Activated T-cell treated with anti-CD3 and anti-CD28 coated beads for 4 hours (primary cell): ENCODE measurements around the gene SP5.
"Not testable (repeated sequence)": the region's sequence is repeated elsewhere in the genome, so short reads cannot be mapped to it uniquely, and the experiment has no call there.

Experiments used
- DNase-seq: peaks from one replicate; pipeline ENCODE4 v3.0.0-alpha.2; 2020

Gene SP5

DNA sequence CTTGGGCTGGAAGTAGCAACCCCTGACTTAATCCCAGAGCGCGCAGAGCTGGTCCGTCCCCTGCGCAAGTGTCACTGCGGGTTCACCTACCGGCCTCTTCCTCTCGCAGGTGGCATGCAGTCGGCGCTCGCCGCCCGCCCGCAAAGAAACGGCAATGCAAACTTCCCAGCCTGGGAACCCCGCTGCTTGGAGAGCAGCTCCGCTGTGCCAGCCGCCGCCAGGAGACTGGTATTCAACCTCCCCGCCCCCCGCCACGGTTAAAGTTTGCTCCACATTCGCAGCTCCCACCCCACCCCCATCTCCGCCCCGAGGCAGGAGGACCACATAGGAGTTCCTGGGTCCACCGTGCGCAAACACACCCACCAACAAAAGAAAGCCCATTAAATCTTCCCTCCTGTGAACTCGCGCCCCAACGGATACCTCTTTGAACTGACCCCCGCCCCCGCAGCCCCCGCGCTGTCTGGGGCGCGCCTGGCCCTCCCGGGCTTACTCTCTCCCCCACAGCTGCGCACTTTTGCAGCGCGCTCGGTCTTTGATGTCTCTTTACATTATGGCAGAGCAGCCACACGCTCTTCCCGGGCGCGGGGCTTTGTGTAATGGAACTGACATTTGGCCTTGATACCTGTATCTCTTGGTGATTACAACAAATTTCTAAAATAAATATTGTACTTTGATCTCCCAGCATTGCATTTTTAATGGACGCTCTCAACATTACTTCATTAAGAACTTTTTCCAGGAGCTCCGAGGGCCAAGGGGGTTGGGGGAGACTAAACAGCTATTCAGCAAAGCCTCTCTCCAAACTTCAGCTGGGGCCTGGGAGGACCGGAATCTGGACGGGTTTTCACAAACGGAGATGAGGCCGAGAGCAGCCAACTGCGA is 3.1 kb upstream of the SP5 start:
- no peak for DNase-seq

GRCh38 chr2:170712653-170713542 is 2.2 kb upstream of the SP5 start:
- no peak for DNase-seq

- DNase-seq: no peak
These were observed 1.4 kb upstream of the SP5 start for GRCh38 chr2:170713543-170714380.

DNA sequence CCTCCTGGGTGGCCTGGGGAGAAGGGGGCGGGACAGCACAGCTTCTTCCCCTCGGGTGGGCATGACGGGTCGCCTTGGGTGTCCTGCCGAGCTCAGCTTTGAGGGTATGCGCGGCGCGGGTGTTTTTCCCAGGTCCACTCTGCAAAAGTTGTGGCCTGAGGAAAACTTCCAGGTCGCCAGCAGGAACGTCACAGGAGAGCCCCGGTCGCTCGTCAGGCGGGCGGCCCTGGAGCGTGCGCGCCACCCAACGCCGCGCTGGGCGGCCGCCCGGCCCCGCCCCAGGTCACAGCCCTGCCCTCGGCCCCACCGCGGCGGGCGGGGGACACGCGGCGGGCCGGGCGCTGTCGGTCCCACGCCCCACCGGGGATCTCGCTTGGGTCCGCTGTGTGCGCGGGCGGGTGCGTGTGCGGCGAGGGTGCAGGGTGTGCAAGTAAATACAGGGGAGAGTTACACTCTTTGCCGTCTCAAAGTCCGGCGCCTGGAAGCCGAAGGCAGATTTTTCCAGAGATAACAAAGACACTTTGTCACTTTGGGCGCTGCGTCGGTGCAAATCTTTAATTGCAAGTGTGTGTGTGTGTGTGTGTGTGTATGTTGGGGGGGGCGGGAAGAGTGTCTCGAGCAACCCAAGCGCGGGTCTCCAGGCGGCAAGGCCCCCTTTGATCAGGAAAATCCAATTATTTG is 616 bp upstream of the SP5 start:
- DNase-seq: no peak

GRCh38 chr2:170715932-170716777 is 1.0 kb downstream of the SP5 start:
- no peak for DNase-seq

GRCh38 chr2:170716851-170717598 is 1.9 kb downstream of the SP5 start:
- no peak for DNase-seq

DNA sequence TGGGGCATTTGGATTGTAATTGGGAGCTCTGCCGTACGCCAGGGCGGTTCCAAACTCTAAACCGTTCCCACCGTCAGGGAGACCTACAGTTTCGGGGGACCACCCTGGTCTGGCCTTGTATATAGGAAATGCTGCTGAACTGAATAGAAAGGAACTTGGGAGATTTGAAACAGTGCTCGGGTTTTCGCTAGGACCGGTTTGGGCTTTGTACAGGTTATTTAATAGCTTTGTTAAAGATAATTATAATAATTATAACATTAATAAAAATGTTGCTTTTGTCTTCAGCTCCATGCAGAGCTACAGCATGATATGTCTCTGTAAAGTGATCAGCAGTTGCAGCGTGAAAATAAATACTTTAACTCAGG is 2.4 kb downstream of the SP5 start:
- DNase-seq: no peak

DNA sequence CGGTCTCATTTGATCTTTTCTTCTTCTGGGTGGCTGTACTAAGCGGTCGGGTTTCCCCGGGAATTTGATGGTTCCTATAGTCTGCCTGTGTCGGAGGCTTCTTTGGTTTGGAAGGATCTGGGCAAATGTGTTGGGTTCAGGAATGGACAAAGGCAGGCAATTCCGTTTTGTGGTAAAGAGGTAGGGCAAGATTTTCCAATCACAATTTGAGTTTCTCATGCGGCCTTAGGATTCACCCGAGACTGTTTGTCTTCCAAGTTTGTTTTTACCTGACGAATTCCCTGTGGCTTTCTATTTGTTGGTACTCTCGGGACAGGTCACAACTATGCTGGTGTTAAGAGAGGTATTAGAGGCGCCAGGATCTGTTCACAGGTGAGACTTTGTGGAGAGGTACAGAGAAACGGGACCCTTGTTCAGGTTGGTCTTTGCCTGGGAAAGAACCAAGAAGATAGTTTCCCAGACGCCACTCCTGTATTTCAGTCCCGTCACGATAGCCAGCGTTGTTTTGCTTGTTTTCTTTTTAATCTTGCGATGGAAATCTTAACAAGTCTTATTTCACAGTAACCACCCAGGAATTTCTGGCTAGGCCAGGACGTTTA is 3.0 kb downstream of the SP5 start:
- DNase-seq: no peak

DNA sequence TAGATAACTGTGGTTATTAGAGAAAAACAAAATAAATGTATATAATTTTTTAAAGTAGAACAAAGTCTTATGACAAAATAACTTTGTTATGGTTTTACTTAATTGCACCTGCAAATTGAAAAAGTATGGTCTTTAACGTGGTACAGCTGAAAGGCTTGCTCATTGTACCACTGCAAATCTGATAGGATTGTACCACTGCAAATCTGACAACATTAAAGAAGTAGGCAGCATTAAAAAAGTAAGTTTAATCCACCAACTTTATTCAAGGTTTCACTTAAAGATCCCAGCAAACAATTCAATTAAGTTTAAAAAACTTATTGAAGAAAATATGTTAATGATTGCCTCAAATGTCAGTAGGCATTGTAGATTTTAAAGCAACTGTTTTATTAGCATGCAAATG is 4.7 kb downstream of the SP5 start:
- no peak for DNase-seq

- no peak for DNase-seq
These were observed 6.5 kb downstream of the SP5 start for GRCh38 chr2:170721678-170722077.

GRCh38 chr2:170722301-170722700 is 7.2 kb downstream of the SP5 start:
- DNase-seq: no peak

GRCh38 chr2:170723446-170723958 is 8.4 kb downstream of the SP5 start:
- DNase-seq: no peak

DNA sequence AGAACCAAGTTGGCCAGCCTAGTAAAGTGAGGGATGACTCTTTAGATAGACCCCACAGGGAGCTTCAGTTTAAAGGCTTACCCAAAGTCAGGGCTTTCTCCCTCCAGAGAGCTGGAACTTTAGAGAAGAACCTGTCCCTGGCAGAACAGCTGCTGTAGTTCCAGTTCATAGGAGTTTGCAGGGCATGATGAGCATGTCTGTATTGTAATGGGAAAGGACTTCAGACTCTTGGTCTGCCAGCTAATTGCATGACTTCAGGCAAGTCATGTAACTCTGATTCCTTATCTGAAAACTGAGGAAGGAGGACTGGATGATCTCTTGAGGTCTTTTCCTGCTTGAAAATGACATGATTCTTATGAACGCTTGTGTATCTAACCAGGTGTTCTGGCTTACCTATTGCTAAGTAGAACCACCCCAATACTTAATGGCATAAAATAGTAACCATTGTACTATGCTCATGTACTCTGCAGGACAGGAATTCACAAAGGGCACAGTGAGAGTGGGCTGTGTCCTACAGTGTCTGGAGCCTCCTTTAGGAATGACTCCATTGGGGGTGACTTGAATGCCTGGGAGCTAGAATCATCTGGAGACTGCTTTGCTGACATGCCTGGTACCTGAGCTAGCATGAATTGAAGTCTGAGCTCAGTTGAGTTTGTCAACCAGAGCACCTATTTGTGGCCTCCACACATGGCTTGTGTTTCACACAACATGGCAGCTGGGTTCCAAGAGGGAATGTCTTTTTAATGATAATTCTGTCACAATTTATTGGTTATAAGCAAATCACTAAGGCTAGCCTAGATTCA is 18.9 kb downstream of the SP5 start:
- DNase-seq: no peak

DNA sequence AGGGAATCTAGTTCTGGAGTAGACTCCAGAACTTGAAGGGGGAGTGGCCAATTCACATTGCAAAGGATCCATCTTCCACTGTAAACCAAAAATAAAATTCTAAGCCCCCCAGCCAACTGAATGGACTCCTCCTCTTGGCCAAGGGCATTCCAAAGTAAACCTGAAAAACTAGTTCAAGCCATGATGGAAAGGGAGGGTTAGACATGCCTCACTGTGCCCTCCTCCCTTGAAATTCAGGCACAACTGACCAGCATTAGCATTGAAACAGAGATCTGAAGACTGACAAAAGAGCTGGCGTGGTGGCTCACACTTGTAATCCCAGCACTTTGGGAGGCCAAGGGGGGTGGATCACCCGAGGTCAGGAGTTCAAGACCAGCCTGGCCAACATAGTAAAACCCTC is 19.5 kb downstream of the SP5 start:
- DNase-seq: not testable (repeated sequence)

DNA sequence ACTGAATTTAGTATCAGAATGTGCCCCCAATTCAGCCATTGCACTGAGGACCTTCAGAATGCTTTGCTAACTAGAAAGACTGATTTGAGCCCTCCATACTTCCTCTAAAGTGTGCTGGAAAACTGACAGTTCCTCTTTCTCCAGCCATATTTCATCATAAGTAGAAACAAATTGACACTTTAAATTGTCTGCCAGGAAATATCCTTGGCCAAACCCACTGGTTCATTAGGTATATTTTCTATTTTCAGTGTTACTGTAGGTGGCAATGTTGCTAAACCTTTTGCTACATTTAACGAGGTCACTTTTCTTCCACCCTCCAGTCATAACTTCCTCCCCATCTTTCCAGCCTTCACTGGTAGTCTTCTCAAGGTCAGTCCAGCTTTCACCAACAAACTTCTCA is 21.5 kb downstream of the SP5 start:
- DNase-seq: no peak

DNA sequence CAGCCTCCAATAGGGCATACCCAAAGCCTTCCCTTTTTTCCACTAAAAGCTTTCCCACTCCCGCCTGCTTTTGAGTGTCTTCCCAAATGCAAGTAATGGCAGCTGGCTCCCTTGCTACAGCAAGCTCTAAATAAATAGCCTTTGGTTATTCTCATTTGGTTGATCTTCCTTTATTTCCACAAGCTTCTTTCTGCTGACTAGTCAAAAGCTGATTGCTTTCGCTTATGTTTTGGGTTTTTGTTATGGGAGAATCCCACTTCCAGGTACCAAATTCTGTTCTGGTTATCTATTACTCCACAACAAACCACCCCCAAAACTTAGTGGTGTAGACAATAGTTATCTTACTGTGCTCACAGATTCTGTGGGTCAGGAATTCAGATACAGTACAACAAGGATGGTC is 22.3 kb downstream of the SP5 start:
- DNase-seq: no peak

DNA sequence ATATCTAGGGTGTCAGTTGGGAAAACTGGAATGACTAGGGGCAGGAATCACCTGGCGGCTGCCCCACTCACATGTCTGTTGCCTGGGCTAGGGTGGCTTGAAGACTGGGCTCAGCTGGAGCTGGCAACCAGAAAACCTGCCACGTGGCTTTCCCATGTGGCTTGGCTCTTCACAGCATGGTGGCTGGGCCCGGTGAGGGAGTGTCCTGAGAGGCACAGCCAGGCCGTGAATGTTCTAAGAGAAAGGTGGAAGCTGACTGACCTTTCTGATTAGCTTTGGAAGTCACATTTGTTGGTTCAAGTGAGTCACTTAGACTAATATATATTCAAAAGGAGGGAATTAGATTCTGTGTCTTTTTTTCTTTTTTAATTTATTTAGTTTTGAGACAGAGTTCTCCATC is 22.7 kb downstream of the SP5 start:
- DNase-seq: no peak

DNA sequence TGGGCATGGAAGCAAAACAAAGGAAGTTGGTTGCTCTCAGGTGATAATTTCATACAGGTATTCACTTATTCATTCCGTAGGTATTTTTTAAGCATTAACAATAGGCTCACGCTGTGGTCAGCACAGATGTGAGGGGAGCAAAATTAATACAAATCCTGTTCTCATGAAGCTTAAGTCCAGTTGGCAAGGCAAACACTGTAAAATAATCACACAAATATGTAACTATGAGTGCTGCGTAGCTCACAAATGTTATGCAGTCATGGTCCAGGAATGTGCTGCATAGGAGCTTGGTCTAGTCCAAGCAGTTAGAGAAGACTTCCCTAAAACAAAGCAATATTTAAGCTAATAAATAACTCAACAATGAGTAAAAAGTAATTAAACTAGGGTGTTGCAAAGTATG is 23.9 kb downstream of the SP5 start:
- no peak for DNase-seq

DNA sequence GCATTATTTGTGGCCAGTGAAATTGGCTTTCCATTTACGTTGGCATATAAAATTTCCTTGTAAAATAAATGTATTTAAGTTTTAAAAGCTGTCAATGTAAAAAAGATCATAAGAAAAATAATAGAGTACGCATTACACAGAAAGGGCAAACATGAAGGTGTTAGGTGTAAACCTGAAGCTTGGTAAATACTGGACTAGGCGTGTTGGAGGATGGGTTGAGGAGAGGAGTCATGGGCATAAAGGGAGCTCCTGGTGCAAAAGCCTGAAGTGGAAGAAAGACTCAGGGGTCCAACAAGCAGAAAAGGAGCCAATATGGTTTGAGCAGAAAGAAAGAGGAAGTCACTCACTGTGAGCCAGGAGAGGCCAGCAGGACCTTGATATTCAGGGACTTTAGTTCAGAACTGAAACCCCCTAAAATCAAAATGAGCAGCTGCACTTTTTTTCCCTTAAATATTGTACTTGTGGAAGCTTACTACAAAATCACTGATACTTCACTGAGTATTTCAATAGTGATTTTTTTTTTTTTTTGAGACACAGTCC is 24.4 kb downstream of the SP5 start:
- DNase-seq: no peak
